Measurements from ENCODE around the gene RPTOR.
A peak's percentile ranks its signal among the peaks of the same experiment; 100 is the strongest.
"Not testable (repeated sequence)": the region's sequence is repeated elsewhere in the genome, so short reads cannot be mapped to it uniquely, and the experiment has no call there.

Gene RPTOR, protein sequence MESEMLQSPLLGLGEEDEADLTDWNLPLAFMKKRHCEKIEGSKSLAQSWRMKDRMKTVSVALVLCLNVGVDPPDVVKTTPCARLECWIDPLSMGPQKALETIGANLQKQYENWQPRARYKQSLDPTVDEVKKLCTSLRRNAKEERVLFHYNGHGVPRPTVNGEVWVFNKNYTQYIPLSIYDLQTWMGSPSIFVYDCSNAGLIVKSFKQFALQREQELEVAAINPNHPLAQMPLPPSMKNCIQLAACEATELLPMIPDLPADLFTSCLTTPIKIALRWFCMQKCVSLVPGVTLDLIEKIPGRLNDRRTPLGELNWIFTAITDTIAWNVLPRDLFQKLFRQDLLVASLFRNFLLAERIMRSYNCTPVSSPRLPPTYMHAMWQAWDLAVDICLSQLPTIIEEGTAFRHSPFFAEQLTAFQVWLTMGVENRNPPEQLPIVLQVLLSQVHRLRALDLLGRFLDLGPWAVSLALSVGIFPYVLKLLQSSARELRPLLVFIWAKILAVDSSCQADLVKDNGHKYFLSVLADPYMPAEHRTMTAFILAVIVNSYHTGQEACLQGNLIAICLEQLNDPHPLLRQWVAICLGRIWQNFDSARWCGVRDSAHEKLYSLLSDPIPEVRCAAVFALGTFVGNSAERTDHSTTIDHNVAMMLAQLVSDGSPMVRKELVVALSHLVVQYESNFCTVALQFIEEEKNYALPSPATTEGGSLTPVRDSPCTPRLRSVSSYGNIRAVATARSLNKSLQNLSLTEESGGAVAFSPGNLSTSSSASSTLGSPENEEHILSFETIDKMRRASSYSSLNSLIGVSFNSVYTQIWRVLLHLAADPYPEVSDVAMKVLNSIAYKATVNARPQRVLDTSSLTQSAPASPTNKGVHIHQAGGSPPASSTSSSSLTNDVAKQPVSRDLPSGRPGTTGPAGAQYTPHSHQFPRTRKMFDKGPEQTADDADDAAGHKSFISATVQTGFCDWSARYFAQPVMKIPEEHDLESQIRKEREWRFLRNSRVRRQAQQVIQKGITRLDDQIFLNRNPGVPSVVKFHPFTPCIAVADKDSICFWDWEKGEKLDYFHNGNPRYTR (N-terminal part only)

DNA sequence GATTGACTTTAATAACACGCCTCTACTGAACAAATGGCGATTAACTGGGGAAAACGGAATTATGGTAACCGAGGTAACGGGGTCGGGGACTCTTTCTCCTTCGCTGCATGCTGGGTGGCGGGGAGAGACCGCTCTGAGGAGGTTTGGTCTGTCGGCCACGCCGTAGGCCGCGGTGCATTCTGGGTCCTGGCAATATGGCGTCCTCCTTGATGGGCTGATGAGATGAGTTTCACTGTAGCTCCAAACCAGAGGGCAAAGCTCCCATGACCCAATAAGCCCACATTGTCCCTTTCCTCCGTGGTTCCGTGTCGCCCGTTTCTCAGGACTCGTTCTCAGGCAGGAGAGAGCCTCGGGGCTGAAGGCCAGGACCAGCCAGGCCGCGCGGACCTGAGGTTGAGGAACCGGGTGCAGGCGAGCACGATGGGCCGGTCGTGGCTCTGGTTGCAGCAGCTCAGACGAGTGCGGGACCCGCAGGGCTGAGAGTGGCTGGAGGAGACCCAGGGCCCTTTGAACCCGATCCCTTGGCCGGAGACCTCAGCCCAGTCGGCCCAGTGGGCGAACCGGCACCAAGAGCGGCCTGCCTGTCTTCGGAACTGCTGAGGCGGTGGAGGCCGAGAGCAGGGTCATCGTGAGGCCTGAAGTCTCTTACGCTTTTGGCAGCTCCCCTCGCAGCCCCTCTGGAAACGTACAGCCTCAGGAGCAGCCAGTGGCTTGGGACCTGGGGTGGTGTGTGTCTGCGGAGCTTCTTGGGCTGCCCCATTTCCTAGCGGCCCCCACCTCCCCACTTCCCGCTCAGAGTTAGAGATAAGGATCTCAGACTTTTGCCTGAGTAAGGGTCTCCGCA is at the start of gene RPTOR:
Gene RPTOR, plus strand, starts transcription at position 184 of the 844 bp plus-strand sequence. CDS start 792 bp downstream, outside the sequence.
- DNase-seq (ENCODE audit: low read depth) = peak; percentile 67

DNA sequence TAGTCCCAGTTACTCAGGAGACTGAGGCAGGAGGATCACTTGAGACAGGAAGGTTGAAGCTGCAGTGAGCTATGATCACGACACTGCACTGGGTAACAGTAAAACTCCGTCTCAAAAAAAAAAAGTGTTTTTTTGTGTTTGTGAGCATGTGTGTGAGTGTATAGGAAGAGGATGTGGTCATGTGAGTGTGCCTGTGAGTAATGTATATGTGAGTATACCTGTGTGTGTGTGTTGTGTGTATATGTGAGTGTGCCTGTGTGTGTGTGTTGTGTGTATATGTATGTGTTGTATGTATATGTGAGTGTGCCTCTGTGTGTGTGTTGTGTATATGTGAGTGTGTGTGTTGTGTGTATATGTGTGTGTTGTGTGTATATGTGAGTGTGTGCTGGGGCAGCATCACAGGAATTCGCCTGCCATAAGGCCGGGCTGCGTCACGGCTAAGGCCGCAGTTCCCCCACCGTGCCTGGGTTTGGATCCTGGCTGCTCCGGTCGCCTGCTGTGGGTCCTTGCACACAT is 46.9 kb upstream of the RPTOR start:
- DNase-seq (ENCODE audit: low read depth) = no peak

- DNase-seq (ENCODE audit: low read depth) = peak; percentile 44
Observed at GRCh38 chr17:80498242-80498919, 46.3 kb upstream of the RPTOR start.

GRCh38 chr17:80498920-80499410 is 45.7 kb upstream of the RPTOR start:
- no peak for DNase-seq (ENCODE audit: low read depth)

- no peak for DNase-seq (ENCODE audit: low read depth)
Observed at GRCh38 chr17:80499560-80499959, 45.1 kb upstream of the RPTOR start.

- DNase-seq (ENCODE audit: low read depth) = no peak
Observed at GRCh38 chr17:80499961-80500665, 44.5 kb upstream of the RPTOR start.

- DNase-seq (ENCODE audit: low read depth) = no peak
Observed at GRCh38 chr17:80501741-80502577, 42.7 kb upstream of the RPTOR start.

DNA sequence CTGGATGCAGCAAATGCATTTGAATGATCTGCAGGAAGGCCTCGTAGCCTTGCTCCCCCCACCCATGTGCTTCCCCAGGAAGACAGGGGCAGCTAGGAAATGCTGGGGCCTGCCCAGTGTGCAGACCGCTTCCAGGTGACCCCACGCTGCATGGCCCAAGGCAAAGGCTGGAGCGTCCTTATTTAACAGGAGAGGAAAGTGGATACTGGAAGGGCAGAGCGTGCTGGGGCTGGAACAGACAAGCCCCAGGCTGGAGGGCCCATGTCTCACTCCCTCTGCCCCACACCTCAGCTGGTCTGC is 42.1 kb upstream of the RPTOR start:
- no peak for DNase-seq (ENCODE audit: low read depth)

GRCh38 chr17:80503031-80503430 is 41.6 kb upstream of the RPTOR start:
- DNase-seq (ENCODE audit: low read depth) = no peak

DNA sequence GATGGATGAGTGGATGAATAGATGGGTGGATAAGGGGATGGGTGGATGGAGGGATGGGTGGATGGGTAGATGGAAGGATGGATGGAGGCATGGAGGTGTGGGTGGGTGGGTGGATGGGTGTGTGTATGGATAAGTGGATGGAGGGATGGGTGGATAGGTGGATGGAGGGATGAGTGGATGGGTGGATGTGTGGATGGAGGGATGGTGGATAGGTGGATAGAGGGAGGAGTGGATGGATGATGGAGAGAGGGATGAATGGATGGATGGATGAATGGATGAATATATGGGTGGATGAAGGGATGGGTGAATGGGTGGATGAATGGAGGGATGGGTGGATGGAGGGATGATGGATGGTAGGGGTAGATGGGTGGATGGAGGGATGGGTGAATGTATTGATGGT is 40.7 kb upstream of the RPTOR start:
- DNase-seq (ENCODE audit: low read depth) = no peak

DNA sequence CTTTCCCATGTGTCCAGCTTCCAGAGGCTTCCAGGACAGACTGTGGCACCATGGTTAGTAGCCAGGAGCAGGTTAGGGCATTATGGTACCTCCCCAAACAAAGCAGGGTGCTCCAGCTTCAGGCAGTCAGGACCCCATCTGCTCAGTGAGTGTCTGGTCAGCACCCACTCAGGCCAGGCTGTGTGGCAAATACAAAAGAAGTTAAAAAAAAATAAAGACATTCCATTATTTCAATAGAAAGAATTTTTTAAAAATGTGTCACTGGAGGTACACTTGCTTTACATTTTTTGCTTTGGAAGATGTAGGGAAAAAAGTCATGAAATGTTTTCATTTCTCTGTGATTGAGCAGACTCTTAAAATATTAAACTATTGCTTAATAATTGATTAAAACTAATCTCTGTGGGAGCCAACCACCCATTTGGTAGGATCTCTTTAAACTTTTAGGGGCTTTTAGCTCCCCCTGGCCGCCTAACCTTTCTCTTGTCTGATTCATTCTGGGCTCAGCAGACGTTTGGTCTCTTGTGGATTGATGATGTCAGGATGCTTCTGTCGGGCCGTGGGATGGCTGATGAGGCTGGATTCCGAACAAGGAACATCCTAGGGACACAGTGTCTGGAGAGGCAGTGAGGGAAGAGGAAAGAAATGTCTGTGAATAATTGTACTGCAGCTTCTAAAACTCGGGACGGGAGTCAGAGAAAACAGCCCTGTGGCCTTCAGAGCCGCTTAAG is 39.8 kb upstream of the RPTOR start:
- DNase-seq (ENCODE audit: low read depth) = peak; percentile 26

DNA sequence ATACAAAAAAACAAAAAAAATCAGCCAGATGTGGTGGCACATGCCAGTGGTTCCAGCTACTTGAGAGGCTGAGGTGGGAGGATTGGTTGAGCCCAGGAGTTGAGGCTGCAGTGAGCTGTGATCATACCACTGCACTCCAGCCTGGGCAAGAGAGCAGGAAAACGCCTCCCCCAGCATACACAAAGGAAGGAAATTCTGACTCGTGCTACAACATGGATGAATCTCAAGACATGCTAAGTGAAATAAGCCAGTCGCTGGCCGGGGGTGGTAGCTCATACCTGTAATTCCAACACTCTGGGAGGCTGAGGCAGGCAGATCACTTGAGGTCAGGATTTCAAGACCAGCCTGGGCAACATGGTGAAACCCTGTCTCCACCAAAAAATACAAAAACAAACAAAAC is 37.5 kb upstream of the RPTOR start:
- not testable (repeated sequence) for DNase-seq (ENCODE audit: low read depth)

- no peak for DNase-seq (ENCODE audit: low read depth)
Observed at GRCh38 chr17:80507965-80508364, 36.7 kb upstream of the RPTOR start.

- DNase-seq (ENCODE audit: low read depth) = no peak
Observed at GRCh38 chr17:80509311-80509710, 35.3 kb upstream of the RPTOR start.

- no peak for DNase-seq (ENCODE audit: low read depth)
Observed at GRCh38 chr17:80510132-80510531, 34.5 kb upstream of the RPTOR start.

DNA sequence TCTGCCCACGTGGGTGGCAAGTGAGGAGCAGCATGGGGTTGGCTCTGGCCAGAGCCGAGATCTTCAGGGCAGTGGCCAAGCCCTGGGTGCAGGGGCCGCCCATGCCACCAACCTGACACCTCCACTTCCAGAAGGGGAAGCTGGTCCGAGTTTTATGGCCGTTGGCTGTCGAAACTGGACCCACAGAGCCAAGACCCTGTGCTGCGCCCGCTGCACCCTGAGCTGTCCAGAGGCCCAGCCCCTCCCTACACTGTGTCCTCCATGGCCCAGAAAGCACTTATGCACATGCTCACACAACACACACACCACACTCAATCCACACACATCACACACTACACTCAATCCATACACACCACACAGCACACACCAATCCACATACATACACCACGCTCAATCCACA is 33.9 kb upstream of the RPTOR start:
- DNase-seq (ENCODE audit: low read depth) = no peak

GRCh38 chr17:80511222-80512180 is 33.1 kb upstream of the RPTOR start:
- DNase-seq (ENCODE audit: low read depth) = no peak
